ENCODE results near the gene STK32B. TPM values are rescaled to one million over a fixed set of nuclear protein-coding genes. Genes with fewer than 3 reads are reported as not detected.
A peak's percentile ranks its signal among the peaks of the same experiment; 100 is the strongest.

STK32B gene
- total and polyA plus RNA-seq, 2 experiments from 2014 or later, result not detected

DNA sequence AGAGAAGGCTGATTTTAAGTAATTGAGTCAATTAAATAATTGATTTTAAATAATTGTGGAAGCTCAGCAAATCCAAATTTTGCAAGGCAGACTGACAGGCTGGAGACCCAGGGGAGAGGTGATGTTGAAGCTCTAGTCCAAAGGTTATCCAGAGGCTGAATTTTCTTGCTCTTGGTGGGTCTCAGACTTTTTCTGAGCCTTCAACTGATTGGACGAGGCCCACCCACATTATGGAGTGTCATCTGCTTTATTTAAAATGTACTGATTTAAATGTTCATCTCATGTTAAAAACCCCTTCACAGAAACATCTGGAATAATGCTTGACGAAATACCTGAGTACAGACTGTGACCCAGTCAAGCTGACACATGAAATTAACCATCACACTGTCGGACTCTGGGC, 20.4 kb upstream of the STK32B start:
- Histone ChIP-seq H3K36me3 (no peaks in the 10 kb centered on the region), H3K9me3 (ENCODE audit: low read depth) (no peaks in the 10 kb centered on the region)
- TF ChIP-seq, protein P1, sequence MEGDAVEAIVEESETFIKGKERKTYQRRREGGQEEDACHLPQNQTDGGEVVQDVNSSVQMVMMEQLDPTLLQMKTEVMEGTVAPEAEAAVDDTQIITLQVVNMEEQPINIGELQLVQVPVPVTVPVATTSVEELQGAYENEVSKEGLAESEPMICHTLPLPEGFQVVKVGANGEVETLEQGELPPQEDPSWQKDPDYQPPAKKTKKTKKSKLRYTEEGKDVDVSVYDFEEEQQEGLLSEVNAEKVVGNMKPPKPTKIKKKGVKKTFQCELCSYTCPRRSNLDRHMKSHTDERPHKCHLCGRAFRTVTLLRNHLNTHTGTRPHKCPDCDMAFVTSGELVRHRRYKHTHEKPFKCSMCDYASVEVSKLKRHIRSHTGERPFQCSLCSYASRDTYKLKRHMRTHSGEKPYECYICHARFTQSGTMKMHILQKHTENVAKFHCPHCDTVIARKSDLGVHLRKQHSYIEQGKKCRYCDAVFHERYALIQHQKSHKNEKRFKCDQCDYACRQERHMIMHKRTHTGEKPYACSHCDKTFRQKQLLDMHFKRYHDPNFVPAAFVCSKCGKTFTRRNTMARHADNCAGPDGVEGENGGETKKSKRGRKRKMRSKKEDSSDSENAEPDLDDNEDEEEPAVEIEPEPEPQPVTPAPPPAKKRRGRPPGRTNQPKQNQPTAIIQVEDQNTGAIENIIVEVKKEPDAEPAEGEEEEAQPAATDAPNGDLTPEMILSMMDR (IDR thresholded peaks at IDR 0.05; ENCODE audit: low read depth, low read length), result no peak

DNA sequence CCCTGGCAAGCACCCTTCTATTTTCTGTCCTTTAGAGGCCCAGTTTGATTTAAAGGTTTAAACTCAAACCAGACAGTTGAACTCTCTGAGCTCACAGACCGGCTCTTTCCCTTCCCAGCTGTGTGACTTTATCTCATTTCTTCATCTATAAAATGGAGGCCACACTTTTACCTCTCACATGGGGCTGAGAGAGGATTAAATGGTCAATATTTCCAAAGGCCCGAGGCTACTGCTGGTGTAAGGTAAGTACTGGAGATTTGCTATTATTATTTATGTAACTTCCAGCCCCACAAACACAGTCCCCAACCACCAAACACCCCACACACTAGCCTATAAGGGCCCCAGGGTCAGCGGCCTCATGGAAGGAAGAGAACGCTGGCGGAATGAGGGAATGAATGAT, 18.5 kb upstream of the STK32B start:
- DNase-seq (ENCODE audit: low read depth in 1 of 2, low spot score in 1 of 2), result no peak
- Histone ChIP-seq H3K9me3 (ENCODE audit: low read depth) (no peaks in the 10 kb centered on the region), H3K4me3 (no peak overlapping the region), H3K36me3 (no peaks in the 10 kb centered on the region), H3K27ac (no peak overlapping the region), H3K4me1 (ENCODE audit: low read depth) (no peaks in the 10 kb centered on the region), H3K27me3 (no peaks in the 10 kb centered on the region)
- TF ChIP-seq, protein P1 (IDR thresholded peaks at IDR 0.05; ENCODE audit: low read depth, low read length), result no peak

More for the DNA sequence above, 20.4 kb upstream of the STK32B start:
- DNase-seq (ENCODE audit: low read depth in 1 of 2, low spot score in 1 of 2), result no peak
- H3K27me3 ChIP-seq, result no peaks in the 10 kb centered on the region
- no peak overlapping the region for H3K4me3 ChIP-seq
- no peaks in the 10 kb centered on the region for H3K4me1 ChIP-seq (ENCODE audit: low read depth)
- H3K27ac ChIP-seq, result no peak overlapping the region

DNA sequence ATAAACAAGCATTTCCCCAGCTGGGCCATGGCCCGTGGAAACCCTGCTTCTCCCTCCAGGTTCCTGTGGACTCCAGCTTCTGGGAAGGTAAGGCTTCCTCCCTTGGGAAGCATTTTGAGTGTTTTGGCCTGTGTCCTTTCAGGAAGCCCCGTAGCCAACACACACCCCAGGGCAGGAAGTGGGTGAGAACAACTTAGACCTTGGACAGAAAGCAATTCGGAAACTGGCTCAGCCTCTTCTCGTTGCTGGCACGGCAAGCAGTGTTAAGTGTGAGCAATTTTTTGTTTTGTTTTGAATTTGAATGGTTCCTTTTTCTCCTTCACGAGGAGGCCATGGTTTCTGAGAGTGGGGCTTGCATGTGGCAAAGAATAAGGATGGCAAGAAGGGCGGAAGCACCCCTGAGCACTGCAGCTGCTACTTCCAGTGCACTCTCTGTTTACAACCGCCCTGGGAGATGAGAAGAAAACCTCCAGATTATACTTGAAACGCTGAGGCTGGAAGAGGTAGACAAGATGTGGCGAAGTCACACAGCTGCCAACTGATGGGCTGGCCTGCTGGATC, 17.9 kb upstream of the STK32B start:
- TF ChIP-seq, protein P1 (IDR thresholded peaks at IDR 0.05; ENCODE audit: low read depth, low read length), result no peak
- H3K4me1 ChIP-seq (ENCODE audit: low read depth), result no peaks in the 10 kb centered on the region
- no peaks in the 10 kb centered on the region for H3K27me3 ChIP-seq
- no peak overlapping the region for H3K4me3 ChIP-seq
- DNase-seq (ENCODE audit: low read depth in 1 of 2, low spot score in 1 of 2), result peak in 1 of 2 donors; percentile 41
- no peak overlapping the region for H3K27ac ChIP-seq
- no peaks in the 10 kb centered on the region for H3K9me3 ChIP-seq (ENCODE audit: low read depth)
- H3K36me3 ChIP-seq, result no peaks in the 10 kb centered on the region

DNA sequence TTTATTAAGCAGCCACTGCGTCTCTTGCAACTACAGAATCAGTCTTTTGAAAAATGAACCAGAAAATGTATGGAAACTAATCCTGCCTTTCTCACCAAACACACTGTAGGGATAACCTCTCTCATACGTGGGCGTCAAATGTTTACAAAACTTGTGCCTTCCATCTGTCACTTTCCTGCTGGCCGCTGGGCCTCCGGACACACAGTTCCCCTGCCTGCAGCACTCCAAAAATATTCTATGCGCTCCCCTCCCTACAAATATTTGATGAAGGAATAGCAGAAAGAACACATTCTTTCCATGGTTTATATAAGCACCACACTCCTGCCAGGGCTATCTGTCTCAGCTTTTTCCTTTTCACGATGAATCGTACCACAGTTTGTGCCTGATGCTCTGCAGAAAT, 17.1 kb upstream of the STK32B start:
- Histone ChIP-seq H3K4me3 (no peak overlapping the region), H3K36me3 (no peaks in the 10 kb centered on the region), H3K27ac (no peak overlapping the region), H3K4me1 (ENCODE audit: low read depth) (no peaks in the 10 kb centered on the region), H3K27me3 (no peaks in the 10 kb centered on the region), H3K9me3 (ENCODE audit: low read depth) (no peaks in the 10 kb centered on the region)
- TF ChIP-seq, protein P1 (IDR thresholded peaks at IDR 0.05; ENCODE audit: low read depth, low read length), result no peak
- DNase-seq (ENCODE audit: low read depth in 1 of 2, low spot score in 1 of 2), result no peak

DNA sequence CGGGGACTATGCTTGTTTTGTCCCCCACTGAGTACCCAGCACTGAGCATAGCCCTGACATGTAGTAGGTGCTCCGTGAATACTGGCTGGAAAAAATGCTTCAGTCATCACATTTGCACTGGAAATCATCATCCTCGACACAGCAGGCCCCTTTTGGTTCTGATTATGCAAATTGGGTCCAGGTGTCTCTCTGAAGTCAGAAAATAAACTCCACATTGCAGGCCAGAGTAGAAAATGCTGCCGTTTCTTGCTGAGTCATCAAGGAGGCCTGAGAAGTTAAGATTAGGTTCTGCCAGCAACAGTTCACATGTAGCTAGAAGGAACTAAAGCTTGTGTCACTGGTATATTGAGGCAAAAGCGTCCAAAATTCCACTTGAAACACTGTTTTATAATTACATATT, 15.0 kb upstream of the STK32B start:
- Histone ChIP-seq H3K27ac (no peak overlapping the region), H3K27me3 (no peaks in the 10 kb centered on the region), H3K9me3 (ENCODE audit: low read depth) (no peaks in the 10 kb centered on the region), H3K36me3 (no peaks in the 10 kb centered on the region), H3K4me3 (no peak overlapping the region), H3K4me1 (ENCODE audit: low read depth) (no peaks in the 10 kb centered on the region)
- peak in 1 of 2 donors; percentile 74 for DNase-seq (ENCODE audit: low read depth in 1 of 2, low spot score in 1 of 2)
- TF ChIP-seq, protein P1 (IDR thresholded peaks at IDR 0.05; ENCODE audit: low read depth, low read length), result no peak

Data from cardiac muscle cell (in vitro differentiated cells and primary cell).